GM10248 (cell line): ENCODE data around the gene CPN2.

Experiments
- CTCF ChIA-PET: fragments of 300-600 bp; sonication (Branson Sonifier 250); formaldehyde crosslinking; extraction: SDS; loops from one replicate; lab custom pipeline; 2021; ENCODE audit warnings: antibody characterized with exemption; lab: Yijun Ruan, JAX
- POLR2A ChIA-PET: fragments of 350-650 bp; sonication (Branson Sonifier 250); formaldehyde crosslinking; extraction: SDS; loops from one replicate; lab custom pipeline; 2020; ENCODE audit warnings: antibody characterized with exemption; lab: Yijun Ruan, JAX
- DNase-seq: peaks from one replicate; pipeline ENCODE4 v3.0.0; 2012; ENCODE audit errors: extremely low spot score
- CTCF ChIP-seq: IDR thresholded peaks from 2 replicates; pipeline ENCODE4 v1.5.1; 2012; ENCODE audit warnings: mild to moderate bottlenecking, low read depth; ENCODE audit errors: extremely low read depth, missing control alignments, control extremely low read depth

The CPN2 gene

GRCh38 chr3:194387926-194388418, 36.8 kb upstream of the CPN2 start:
- TF ChIP-seq CTCF = no peak
- CTCF ChIA-PET = interaction anchor here (2.2 kb wide), 1 partner anchor 18 kb away, joined by 7 read pairs; no protein-coding TSS in a partner anchor
- DNase-seq = peak; percentile 7
- POLR2A ChIA-PET = no interaction called here

DNA sequence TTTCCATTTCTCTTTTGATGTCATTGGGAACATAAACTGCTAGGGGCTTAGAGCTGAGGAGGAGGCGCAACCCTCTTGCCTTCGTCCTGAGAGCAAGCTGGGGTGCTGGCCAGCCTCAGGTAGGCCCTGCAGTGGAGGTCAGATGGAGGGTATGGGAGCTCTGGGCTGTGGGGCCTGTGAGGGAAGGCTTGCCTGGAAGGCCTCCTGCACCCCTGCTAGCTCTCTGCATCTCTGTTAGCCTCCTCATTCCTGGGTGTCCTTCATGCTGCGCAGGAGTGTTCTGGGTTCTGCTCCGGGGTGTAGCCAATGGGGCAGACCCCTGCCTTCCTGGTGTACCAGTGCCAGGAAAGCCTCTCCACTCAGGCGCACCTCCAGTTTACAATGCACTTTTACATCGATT, 36.1 kb upstream of the CPN2 start:
- TF ChIP-seq CTCF = no peak
- ChIA-PET POLR2A (no interaction called here), CTCF (interaction anchor here (2.0 to 2.5 kb wide), 3 partner anchors 8 to 20 kb away, joined by 4 to 9 read pairs (median 7); no protein-coding TSS in a partner anchor)
- no peak for DNase-seq

GRCh38 chr3:194386648-194387047, 35.5 kb upstream of the CPN2 start:
- POLR2A ChIA-PET = no interaction called here
- CTCF ChIA-PET = interaction anchor here (1.4 to 2.5 kb wide), 4 partner anchors 8 to 284 kb away, joined by 3 to 9 read pairs (median 6); no protein-coding TSS in a partner anchor
- no peak for DNase-seq
- TF ChIP-seq CTCF = no peak

DNA sequence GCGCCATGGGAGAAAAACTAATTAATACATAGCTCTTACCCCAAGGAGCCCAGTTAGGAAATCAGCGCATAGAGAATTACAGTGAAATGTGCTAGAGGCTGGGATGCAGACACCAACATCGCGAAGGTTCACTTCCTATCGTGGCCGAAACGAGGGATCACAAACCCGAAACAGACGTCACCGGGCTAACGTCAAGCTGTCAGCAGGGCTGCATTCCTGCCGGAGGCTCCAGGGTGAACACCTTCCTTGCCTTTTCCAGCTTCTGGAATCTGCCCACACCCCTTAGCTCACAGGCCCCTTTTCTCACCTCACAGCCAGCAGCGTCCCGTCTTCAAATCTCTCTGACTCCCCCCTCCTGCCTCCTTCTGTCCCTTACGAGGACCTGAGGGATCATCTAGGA, 34.9 kb upstream of the CPN2 start:
- DNase-seq = no peak
- POLR2A ChIA-PET = no interaction called here
- TF ChIP-seq CTCF = no peak
- CTCF ChIA-PET = interaction anchor here (1.4 to 2.5 kb wide), 3 partner anchors 9 to 285 kb away, joined by 3 to 9 read pairs (median 4); no protein-coding TSS in a partner anchor

DNA sequence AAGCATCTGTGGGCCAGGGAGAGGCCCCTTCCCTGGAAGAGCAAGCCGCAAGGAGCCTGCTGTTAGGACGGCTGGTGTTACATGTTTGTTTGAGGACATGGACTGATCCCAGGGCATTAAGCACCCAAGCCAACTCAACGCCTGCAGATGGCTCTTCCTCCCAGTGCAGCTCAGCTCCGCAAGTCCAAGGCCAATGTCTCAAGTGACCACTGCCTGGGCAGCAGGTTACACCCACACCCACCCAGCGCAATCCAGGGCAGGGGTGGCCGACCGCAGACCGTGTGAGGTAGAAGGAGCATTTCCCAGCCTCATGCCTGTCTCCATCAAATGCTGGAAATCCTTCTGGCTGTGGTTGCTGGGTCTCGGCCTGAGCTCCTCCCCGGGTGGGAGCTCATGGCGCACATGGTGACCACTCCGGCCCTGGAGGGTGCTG, 33.5 kb upstream of the CPN2 start:
- TF ChIP-seq CTCF = no peak
- DNase-seq = no peak
- POLR2A ChIA-PET = no interaction called here
- CTCF ChIA-PET = no interaction called here

GRCh38 chr3:194384156-194384555, 33.0 kb upstream of the CPN2 start:
- CTCF ChIA-PET = no interaction called here
- DNase-seq = no peak
- POLR2A ChIA-PET = no interaction called here

More at GRCh38 chr3:194384156-194384555, 33.0 kb upstream of the CPN2 start:
- no peak for TF ChIP-seq CTCF
